ENCODE measurements around the gene LPP.

- TF ChIP-seq NRF1 (conservative IDR thresholded peaks at IDR 0.05 in 1 of 2, IDR thresholded peaks at IDR 0.05 in 1 of 2) (no peak), NCOA2 (IDR thresholded peaks at IDR 0.05; ENCODE audit: partially characterized antibody in 2 of 2) (no peak), DPF2 (IDR thresholded peaks at IDR 0.05) (no peak), EHMT2 (IDR thresholded peaks at IDR 0.05) (no peak)
These were observed 552.2 kb downstream of the LPP start for GRCh38 chr3:188706176-188706575.

All from K562 (cell line).